OCI-LY7 (cell line): Measurements from ENCODE around the gene CCL21. TPM values are rescaled to one million over a fixed set of nuclear protein-coding genes. Genes with fewer than 3 reads are reported as not detected.
"Not testable (repeated sequence)": the region's sequence is repeated elsewhere in the genome, so short reads cannot be mapped to it uniquely, and the experiment has no call there.

Experiments
- Bru-seq: library from RNA; stranded (reverse); fragments of 400-500 nt; gene quantifications from one replicate; lab custom pipeline; 2021; lab: Mats Ljungman, UMichigan
- BruChase-seq, 2 experiments: library from RNA; stranded (reverse); fragments of 400-500 nt; gene quantifications; one replicate each; lab custom pipeline; 2021; lab: Mats Ljungman, UMichigan
- BruUV-seq: library from RNA; stranded (reverse); fragments of 400-500 nt; replicated peaks from 2 replicates; lab custom pipeline; 2021; lab: Mats Ljungman, UMichigan
- CTCF ChIA-PET: fragments of 300-600 bp; sonication (Branson Sonifier 250); formaldehyde crosslinking; loops from one replicate; lab custom pipeline; 2022; ENCODE audit warnings: antibody characterized with exemption; ENCODE audit not compliant: unreplicated experiment; lab: Charles Lee
- POLR2A ChIA-PET: fragments of 300-600 bp; sonication (Branson Sonifier 250); formaldehyde crosslinking; loops from one replicate; lab custom pipeline; 2022; ENCODE audit warnings: antibody characterized with exemption; lab: Charles Lee
- DNase-seq: peaks from one replicate; pipeline ENCODE4 v3.0.0-alpha.2; 2015; ENCODE audit warnings: low spot score
- H2AFZ ChIP-seq: fragments of 200-600 bp; sonication (generic), shearing (Covaris generic); 2 replicates; pipeline ENCODE4 v1.6.1; 2014; ENCODE audit warnings: mild to moderate bottlenecking, antibody characterized with exemption, low read length, moderate library complexity
- H3K27ac ChIP-seq: fragments of 200-600 bp; sonication (generic); 2 replicates; pipeline ENCODE4 v1.5.1; 2014; ENCODE audit warnings: mixed run types, low read depth, mild to moderate bottlenecking, moderate library complexity, low read length, inconsistent platforms; ENCODE audit not compliant: poor library complexity, severe bottlenecking
- H3K36me3 ChIP-seq: fragments of 200-600 bp; sonication (generic); 2 replicates; pipeline ENCODE4 v1.6.1; 2014; ENCODE audit warnings: mild to moderate bottlenecking, antibody characterized with exemption, low read length, moderate library complexity, mixed read lengths; ENCODE audit not compliant: insufficient read depth
- H3K4me1 ChIP-seq: fragments of 200-600 bp; sonication (generic); 2 replicates; pipeline ENCODE4 v1.5.1; 2014; ENCODE audit warnings: mild to moderate bottlenecking, low read length; ENCODE audit not compliant: insufficient read depth, poor library complexity, severe bottlenecking
- H3K4me2 ChIP-seq: fragments of 200-600 bp; sonication (generic); 2 replicates; pipeline ENCODE4 v1.6.1; 2014; ENCODE audit warnings: mild to moderate bottlenecking, low read length
- H3K4me3 ChIP-seq: fragments of 200-600 bp; sonication (generic); 2 replicates; pipeline ENCODE4 v1.5.1; 2014; ENCODE audit warnings: mild to moderate bottlenecking, low read depth, low read length; ENCODE audit not compliant: poor library complexity, severe bottlenecking
- H3K79me2 ChIP-seq: fragments of 200-600 bp; sonication (generic); 2 replicates; pipeline ENCODE4 v1.6.1; 2016; ENCODE audit warnings: low read depth, mild to moderate bottlenecking, low read length, moderate library complexity, mixed read lengths; ENCODE audit not compliant: insufficient read depth
- H3K9me2 ChIP-seq: fragments of 200-600 bp; sonication (generic); 2 replicates; pipeline ENCODE4 v1.6.1; 2016; ENCODE audit warnings: mild to moderate bottlenecking, low read length, mixed read lengths; ENCODE audit not compliant: insufficient read depth
- H3K9me3 ChIP-seq: fragments of 200-600 bp; sonication (generic); 2 replicates; pipeline ENCODE4 v1.6.1; 2014; ENCODE audit warnings: mild to moderate bottlenecking, mixed run types, low read length, mixed read lengths
- H4K20me1 ChIP-seq: fragments of 200-600 bp; sonication (generic); 2 replicates; pipeline ENCODE4 v1.6.1; 2014; ENCODE audit warnings: mild to moderate bottlenecking, antibody characterized with exemption, low read length, moderate library complexity, mixed read lengths; ENCODE audit not compliant: insufficient read depth
- EZH2phosphoT487 ChIP-seq: fragments of 200-600 bp; sonication (generic); IDR thresholded peaks from 2 replicates; pipeline ENCODE4 v1.6.1; 2018; ENCODE audit warnings: low read depth, borderline replicate concordance, mild to moderate bottlenecking, mixed run types, antibody characterized with exemption, low read length, moderate library complexity, mixed read lengths
- intact Hi-C: fragments of 100-400 bp; cut with micrococcal nuclease; formaldehyde crosslinking; loops from one replicate; pipeline ENCODE4 v1.10.0; 2022; ENCODE audit not compliant: unreplicated experiment
- long read RNA-seq: library from polyadenylated mRNA; stranded (forward); transcript quantifications from one replicate; pipeline ENCODE4 v2.0.0, GENCODE V29; 2022
- total RNA-seq, 2 experiments: library from RNA; depleted of rRNA in 1 of 2; stranded (reverse); fragments of >200 nt in 1 of 2; shearing (Covaris generic) in 1 of 2; gene quantifications; 2 replicates each; pipeline ENCODE4 v1.2.3, GENCODE V29; 2014 to 2022
- TF ChIP-seq, protein P1 (sequence below): fragments of 200-600 bp; sonication (generic); conservative IDR thresholded peaks from 2 replicates; pipeline ENCODE4 v1.5.1; 2014; ENCODE audit warnings: mild to moderate bottlenecking, antibody characterized with exemption, low read length, moderate library complexity, mixed read lengths

The CCL21 gene, protein sequence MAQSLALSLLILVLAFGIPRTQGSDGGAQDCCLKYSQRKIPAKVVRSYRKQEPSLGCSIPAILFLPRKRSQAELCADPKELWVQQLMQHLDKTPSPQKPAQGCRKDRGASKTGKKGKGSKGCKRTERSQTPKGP
- total RNA-seq (2014; rRNA removed; shearing (Covaris generic)) = not detected in 2 replicates
- not detected in 2 replicates for total RNA-seq (2022)
- Bru-seq, nascent RNA = not detected
- not detected for BruChase-seq, experiment 1, labeled RNA remaining after a 6-hour chase
- not detected for BruChase-seq, experiment 2, labeled RNA remaining after a 2-hour chase
- long read RNA-seq = 0 reads

DNA sequence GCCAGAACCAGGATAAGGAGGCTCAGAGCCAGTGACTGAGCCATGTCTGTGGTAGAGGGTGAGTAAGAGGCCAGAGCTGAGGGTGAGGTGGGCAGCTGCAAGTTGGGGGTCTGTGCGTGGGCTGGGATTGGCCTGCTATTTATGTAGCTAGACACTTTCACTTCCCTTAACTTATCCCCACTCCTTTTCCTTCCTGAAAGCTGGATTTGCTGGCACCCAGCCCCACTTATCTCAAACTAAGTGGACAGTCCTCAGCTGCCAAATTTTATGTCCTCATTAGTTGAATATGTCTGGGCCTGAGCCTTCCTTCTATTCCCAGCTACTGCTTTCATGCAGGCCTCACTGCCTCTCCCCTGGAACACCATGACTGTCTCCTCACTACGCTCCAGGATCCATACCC lies at the start of gene CCL21:
CCL21 (minus strand) TSS at position 114 of the 400 bp plus-strand sequence; CDS start at position 44, 70 bp downstream.
- no peak within 1 kb of the TSS for H2AFZ ChIP-seq
- H3K27ac ChIP-seq = no peak within 1 kb of the TSS
- ChIA-PET POLR2A (interaction anchor here (0.8 kb wide), 1 partner anchor 98 kb away, joined by 13 read pairs; the partner anchor contains the start of gene RPP25L), CTCF (no interaction called here)
- intact Hi-C loops = no loop called here
- no peaks in the 10 kb centered on the region for H3K9me2 ChIP-seq
- no peaks in the 10 kb centered on the region for H3K9me3 ChIP-seq
- H3K4me1 ChIP-seq = no peaks in the 10 kb centered on the region
- DNase-seq = no peak
- BruUV-seq = no TSS peak
- no peaks in the 10 kb centered on the region for H4K20me1 ChIP-seq
- no peaks in the 10 kb centered on the region for H3K36me3 ChIP-seq
- H3K4me3 ChIP-seq = no peak within 1 kb of the TSS
- no peaks in the 10 kb centered on the region for H3K79me2 ChIP-seq
- TF ChIP-seq, protein P1, sequence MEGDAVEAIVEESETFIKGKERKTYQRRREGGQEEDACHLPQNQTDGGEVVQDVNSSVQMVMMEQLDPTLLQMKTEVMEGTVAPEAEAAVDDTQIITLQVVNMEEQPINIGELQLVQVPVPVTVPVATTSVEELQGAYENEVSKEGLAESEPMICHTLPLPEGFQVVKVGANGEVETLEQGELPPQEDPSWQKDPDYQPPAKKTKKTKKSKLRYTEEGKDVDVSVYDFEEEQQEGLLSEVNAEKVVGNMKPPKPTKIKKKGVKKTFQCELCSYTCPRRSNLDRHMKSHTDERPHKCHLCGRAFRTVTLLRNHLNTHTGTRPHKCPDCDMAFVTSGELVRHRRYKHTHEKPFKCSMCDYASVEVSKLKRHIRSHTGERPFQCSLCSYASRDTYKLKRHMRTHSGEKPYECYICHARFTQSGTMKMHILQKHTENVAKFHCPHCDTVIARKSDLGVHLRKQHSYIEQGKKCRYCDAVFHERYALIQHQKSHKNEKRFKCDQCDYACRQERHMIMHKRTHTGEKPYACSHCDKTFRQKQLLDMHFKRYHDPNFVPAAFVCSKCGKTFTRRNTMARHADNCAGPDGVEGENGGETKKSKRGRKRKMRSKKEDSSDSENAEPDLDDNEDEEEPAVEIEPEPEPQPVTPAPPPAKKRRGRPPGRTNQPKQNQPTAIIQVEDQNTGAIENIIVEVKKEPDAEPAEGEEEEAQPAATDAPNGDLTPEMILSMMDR = no peak
- TF ChIP-seq EZH2phosphoT487 = no peak
- no peak within 1 kb of the TSS for H3K4me2 ChIP-seq

GRCh38 chr9:34759432-34760134 lies 49.6 kb upstream of the CCL21 start:
- CTCF ChIA-PET = no interaction called here

DNA sequence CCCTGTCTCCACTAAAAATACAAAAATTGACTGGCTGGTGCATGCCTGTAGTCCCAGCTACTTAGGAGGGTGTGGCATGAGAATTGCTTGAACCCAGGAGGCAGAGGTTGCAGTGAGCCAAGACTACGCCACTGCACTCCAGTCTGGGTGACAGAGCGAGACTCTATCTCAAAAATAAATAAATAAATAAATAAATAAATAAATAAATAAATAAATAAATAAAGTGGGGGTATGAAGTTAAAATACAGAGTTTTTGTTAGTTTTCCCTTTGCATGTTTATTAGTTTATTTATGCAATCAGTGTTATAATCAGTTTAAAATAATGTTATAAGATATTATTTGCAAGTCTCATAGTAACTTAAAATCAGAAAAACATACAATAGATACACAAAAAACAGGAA lies 40.4 kb upstream of the CCL21 start:
- H3K4me3 ChIP-seq, H3K4me1 ChIP-seq, POLR2A ChIA-PET, H3K27ac ChIP-seq, H3K79me2 ChIP-seq, H2AFZ ChIP-seq, H3K4me2 ChIP-seq, intact Hi-C loops, CTCF ChIA-PET, H3K9me2 ChIP-seq, H3K36me3 ChIP-seq, BruUV-seq, H3K9me3 ChIP-seq, H4K20me1 ChIP-seq, DNase-seq: not testable (repeated sequence)

More at GRCh38 chr9:34759432-34760134, 49.6 kb upstream of the CCL21 start:
- no peak overlapping the region for H3K27ac ChIP-seq
- no peak overlapping the region for H2AFZ ChIP-seq
- intact Hi-C loops = no loop called here
- H4K20me1 ChIP-seq = no peaks in the 10 kb centered on the region
- POLR2A ChIA-PET = no interaction called here
- no peak for DNase-seq
- no TSS peak for BruUV-seq
- no peaks in the 10 kb centered on the region for H3K9me3 ChIP-seq
- no peaks in the 10 kb centered on the region for H3K36me3 ChIP-seq
- TF ChIP-seq, protein P1 = no peak
- TF ChIP-seq EZH2phosphoT487 = no peak
- no peaks in the 10 kb centered on the region for H3K4me1 ChIP-seq
- no peak overlapping the region for H3K4me3 ChIP-seq
- H3K79me2 ChIP-seq = no peaks in the 10 kb centered on the region
- H3K9me2 ChIP-seq = no peaks in the 10 kb centered on the region
- no peak overlapping the region for H3K4me2 ChIP-seq
